Endothelial cell of umbilical vein (primary cell): ENCODE measurements around the gene NCR2. TPM values are rescaled to one million over a fixed set of nuclear protein-coding genes. Genes with fewer than 3 reads are reported as not detected.

ENCODE experiments used
- BruUV-seq: library from RNA; stranded (reverse); fragments of 400-500 nt; replicated peaks from 2 replicates; lab custom pipeline; 2021; lab: Mats Ljungman, UMichigan
- CTCF ChIA-PET: fragments of 300-600, 350-600 bp; sonication (Branson Sonifier 250); formaldehyde crosslinking; loops from one replicate; lab custom pipeline; 2021; ENCODE audit warnings: antibody characterized with exemption, inconsistent platforms; lab: Charles Lee
- POLR2A ChIA-PET: fragments of 300-600, 350-600 bp; sonication (Branson Sonifier 250); formaldehyde crosslinking; loops from one replicate; lab custom pipeline; 2021; ENCODE audit warnings: antibody characterized with exemption, inconsistent platforms; lab: Charles Lee
- DNase-seq: peaks from one replicate; pipeline ENCODE4 v3.0.0-alpha.2; 2011; ENCODE audit warnings: low read depth, low spot score
- FAIRE-seq: peaks from 2 replicates; lab custom pipeline; 2011; peaks lifted over from hg19 to GRCh38; lab: Jason Lieb, UNC
- H2AFZ ChIP-seq: 2 replicates; pipeline ENCODE4 v1.6.0; 2012; ENCODE audit warnings: low read depth, low read length, control low read depth, inconsistent platforms
- H3K27ac ChIP-seq: 2 replicates; pipeline ENCODE4 v1.5.1; 2011; ENCODE audit warnings: low read depth, mild to moderate bottlenecking, control low read depth, low read length, moderate library complexity; ENCODE audit not compliant: insufficient read depth
- H3K27me3 ChIP-seq, 2 experiments: 2 replicates each; pipeline versions ENCODE4 v1.6.0 to v1.6.1; 2011; ENCODE audit warnings: low read length in 2 of 2, mixed read lengths in 1 of 2; ENCODE audit not compliant: control insufficient read depth in 2 of 2, insufficient read depth in 2 of 2
- H3K36me3 ChIP-seq, 2 experiments: 2 replicates in 1 of 2; 3 replicates in 1 of 2; pipeline ENCODE4 v1.5.1; 2011; ENCODE audit warnings: low read length in 2 of 2, mild to moderate bottlenecking in 1 of 2, moderate library complexity in 1 of 2; ENCODE audit not compliant: control insufficient read depth in 2 of 2, insufficient read depth in 2 of 2; ENCODE audit errors: extremely low read depth in 1 of 2
- H3K4me1 ChIP-seq: 3 replicates; pipeline ENCODE4 v1.5.1; 2011; ENCODE audit warnings: mild to moderate bottlenecking, low read length; ENCODE audit not compliant: control insufficient read depth, insufficient read depth; ENCODE audit errors: extremely low read depth
- H3K4me2 ChIP-seq: 2 replicates; pipeline ENCODE4 v1.6.1; 2011; ENCODE audit warnings: low read length, control low read depth, mixed read lengths; ENCODE audit not compliant: insufficient read depth
- H3K4me3 ChIP-seq, 3 experiments: fragments of 200-600 bp in 1 of 3; sonication (generic), shearing (Covaris generic) in 1 of 3; replicated peaks in 1 of 3; 2 replicates each; pipeline ENCODE4 v1.5.1; 2011 to 2016; ENCODE audit warnings: control low read depth in 3 of 3, low read length in 3 of 3, mild to moderate bottlenecking in 2 of 3, inconsistent platforms in 1 of 3, low read depth in 1 of 3, moderate library complexity in 1 of 3; ENCODE audit not compliant: insufficient read depth in 1 of 3
- H3K79me2 ChIP-seq: 2 replicates; pipeline ENCODE4 v1.6.0; 2012; ENCODE audit warnings: low read length, inconsistent platforms; ENCODE audit not compliant: control insufficient read depth, insufficient read depth
- H3K9ac ChIP-seq: replicated peaks from 2 replicates; pipeline ENCODE3; 2011; ENCODE audit warnings: low read length, control low read depth; ENCODE audit not compliant: insufficient read depth; ENCODE audit errors: extremely low read depth
- H3K9me1 ChIP-seq: replicated peaks from 3 replicates; pipeline ENCODE4 v1.6.0; 2011; ENCODE audit warnings: mild to moderate bottlenecking, low read length; ENCODE audit not compliant: control insufficient read depth, insufficient read depth; ENCODE audit errors: extremely low read depth
- H3K9me3 ChIP-seq: replicated peaks from 2 replicates; pipeline ENCODE4 v1.5.1; 2012; ENCODE audit warnings: low read length, inconsistent platforms; ENCODE audit not compliant: control insufficient read depth, insufficient read depth
- H4K20me1 ChIP-seq: replicated peaks from 2 replicates; pipeline ENCODE3; 2011; ENCODE audit warnings: mild to moderate bottlenecking, low read length; ENCODE audit not compliant: control insufficient read depth, insufficient read depth; ENCODE audit errors: extremely low read depth
- EZH2 ChIP-seq: IDR thresholded peaks from 2 replicates; pipeline ENCODE4 v1.6.1; 2012; ENCODE audit warnings: borderline replicate concordance, low read depth, mild to moderate bottlenecking, moderate library complexity, low read length, inconsistent platforms; ENCODE audit not compliant: severe bottlenecking
- FOS ChIP-seq: IDR thresholded peaks from 2 replicates; pipeline ENCODE4 v1.6.1; 2011; ENCODE audit warnings: mild to moderate bottlenecking, low read length, moderate library complexity, borderline replicate concordance; ENCODE audit not compliant: insufficient read depth
- GATA2 ChIP-seq: IDR thresholded peaks from 2 replicates; pipeline ENCODE4 v1.7.0; 2011; ENCODE audit warnings: low read depth, mild to moderate bottlenecking, moderate library complexity, mixed read lengths, low read length; ENCODE audit not compliant: insufficient read length, insufficient read depth
- JUN ChIP-seq: IDR thresholded peaks from 2 replicates; pipeline ENCODE4 v1.6.1; 2011; ENCODE audit warnings: borderline replicate concordance, low read depth; ENCODE audit not compliant: insufficient read length, insufficient read depth
- MAX ChIP-seq: IDR thresholded peaks from 2 replicates; pipeline ENCODE4 v1.6.1; 2011; ENCODE audit not compliant: insufficient read depth, insufficient read length
- MYC ChIP-seq: IDR thresholded peaks from one replicate; pipeline ENCODE4 v1.6.1; 2011; ENCODE audit warnings: mild to moderate bottlenecking, low read depth, low read length
- POLR2A ChIP-seq: IDR thresholded peaks from 2 replicates; pipeline ENCODE4 v1.6.1; 2012; ENCODE audit warnings: low read depth, mild to moderate bottlenecking, control low read depth, low read length
- POLR2AphosphoS5 ChIP-seq: IDR thresholded peaks from 2 replicates; pipeline ENCODE4 v1.6.1; 2012; ENCODE audit warnings: low read depth, mild to moderate bottlenecking, control low read depth, low read length, moderate library complexity; ENCODE audit not compliant: insufficient read depth
- dilution Hi-C: fragments of 300-500 bp; cut with MboI; formaldehyde crosslinking; loops from one replicate; pipeline ENCODE4 v1.15.0; 2019; ENCODE audit warnings: low sequenced_read_pairs; ENCODE audit not compliant: extremely low pct_ligation_motif_present
- intact Hi-C: fragments of 100-400 bp; cut with micrococcal nuclease; formaldehyde crosslinking; loops from one replicate; pipeline ENCODE4 v1.10.0; 2022
- polyA plus RNA-seq, 4 experiments: library from polyadenylated mRNA; depleted of rRNA in 3 of 4; stranded (reverse) in 3 of 4; unstranded in 1 of 4; fragments of >200 nt; gene quantifications; 2 replicates each; pipeline versions ENCODE4 v1.2.1 to v1.2.3, GENCODE V29; 2011 to 2012; ENCODE audit warnings: missing spikeins in 1 of 4
- total RNA-seq: library from RNA; stranded (reverse); gene quantifications from 2 replicates; pipeline ENCODE4 v1.2.3, GENCODE V29; 2021
- TF ChIP-seq, protein P1 (sequence below), 2 donors: IDR thresholded peaks; 1 replicate in 1 of 2; 2 replicates in 1 of 2; pipeline ENCODE4 v1.5.1; 2011; ENCODE audit warnings: low read length in 2 of 2, mild to moderate bottlenecking in 2 of 2, moderate library complexity in 2 of 2, control low read depth in 1 of 2, inconsistent platforms in 1 of 2, low read depth in 1 of 2; ENCODE audit not compliant: insufficient read depth in 1 of 2; ENCODE audit errors: extremely low read depth in 1 of 2

NCR2 gene
- total and polyA plus RNA-seq, 2 donors (not counting 3 experiments of a cell fraction or from before 2014, with no cell fraction given), result not detected

DNA sequence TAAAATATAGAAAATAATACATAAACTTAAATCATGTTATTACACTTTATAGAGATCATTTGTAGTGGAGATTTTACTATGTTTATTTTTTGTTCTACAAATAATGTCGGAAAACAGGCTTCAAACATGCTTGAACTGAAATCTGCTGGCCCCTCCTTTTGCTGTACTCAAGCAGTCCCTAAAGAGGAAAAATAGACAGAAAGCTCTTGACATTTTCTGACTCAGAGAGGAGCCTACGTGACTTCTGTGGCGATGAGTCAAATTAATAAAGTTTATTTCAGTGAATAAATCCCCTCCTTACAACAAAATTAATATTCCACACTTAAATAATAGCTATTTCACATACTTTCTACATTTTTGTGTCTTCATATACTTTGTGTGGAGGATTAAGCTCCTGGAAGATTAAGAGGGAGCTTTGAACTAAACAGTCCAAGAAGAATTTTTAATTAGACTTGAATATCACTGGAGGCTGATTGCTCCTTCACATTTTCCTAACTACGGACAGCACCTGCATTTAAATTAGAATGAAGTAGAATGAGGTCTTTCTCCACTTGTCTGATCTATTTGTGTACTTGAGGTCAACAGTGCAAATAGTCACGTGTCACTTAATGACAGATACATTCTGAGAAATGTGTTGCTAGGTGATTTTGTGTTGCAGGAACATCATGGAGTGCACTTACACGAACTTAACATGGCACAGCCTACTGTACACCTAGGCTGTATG is 47.2 kb upstream of the NCR2 start:
- Histone ChIP-seq H3K4me3 (no peak overlapping the region), H2AFZ (no peak overlapping the region), H3K36me3 (no peaks in the 10 kb centered on the region), H3K4me1 (no peaks in the 10 kb centered on the region), H3K9ac (no peak overlapping the region), H3K9me1 (no peaks in the 10 kb centered on the region), H3K4me2 (no peak overlapping the region), H3K9me3 (no peaks in the 10 kb centered on the region), H3K79me2 (no peaks in the 10 kb centered on the region), H4K20me1 (no peaks in the 10 kb centered on the region), H3K27me3 (peaks cover 3 to 7% of the 10 kb centered on the region in 2 experiments), H3K27ac (no peak overlapping the region)
- FAIRE-seq (no peak), DNase-seq (no peak)
- intact Hi-C loops, result no loop called here
- no peak for TF ChIP-seq GATA2
- no peak for TF ChIP-seq POLR2AphosphoS5
- TF ChIP-seq MAX, result no peak
- TF ChIP-seq MYC, result no peak
- no peak for TF ChIP-seq EZH2
- BruUV-seq, result no TSS peak
- dilution Hi-C loops, result no loop called here
- POLR2A ChIA-PET, result no interaction called here
- CTCF ChIA-PET, result interaction anchor here (1.0 kb wide), 1 partner anchor 10 kb away, joined by 4 read pairs; no protein-coding TSS in a partner anchor

- no TSS peak for BruUV-seq
- Histone ChIP-seq H3K36me3 (no peaks in the 10 kb centered on the region), H3K4me2 (no peak overlapping the region), H2AFZ (no peak overlapping the region), H3K4me3 (no peak overlapping the region), H3K9me3 (no peaks in the 10 kb centered on the region), H3K27me3 (peaks cover 3 to 7% of the 10 kb centered on the region in 2 experiments), H4K20me1 (no peaks in the 10 kb centered on the region), H3K9me1 (no peaks in the 10 kb centered on the region), H3K4me1 (no peaks in the 10 kb centered on the region), H3K79me2 (no peaks in the 10 kb centered on the region), H3K27ac (no peak overlapping the region), H3K9ac (no peak overlapping the region)
- TF ChIP-seq GATA2, result no peak
- no peak for TF ChIP-seq FOS
- TF ChIP-seq, protein P1, sequence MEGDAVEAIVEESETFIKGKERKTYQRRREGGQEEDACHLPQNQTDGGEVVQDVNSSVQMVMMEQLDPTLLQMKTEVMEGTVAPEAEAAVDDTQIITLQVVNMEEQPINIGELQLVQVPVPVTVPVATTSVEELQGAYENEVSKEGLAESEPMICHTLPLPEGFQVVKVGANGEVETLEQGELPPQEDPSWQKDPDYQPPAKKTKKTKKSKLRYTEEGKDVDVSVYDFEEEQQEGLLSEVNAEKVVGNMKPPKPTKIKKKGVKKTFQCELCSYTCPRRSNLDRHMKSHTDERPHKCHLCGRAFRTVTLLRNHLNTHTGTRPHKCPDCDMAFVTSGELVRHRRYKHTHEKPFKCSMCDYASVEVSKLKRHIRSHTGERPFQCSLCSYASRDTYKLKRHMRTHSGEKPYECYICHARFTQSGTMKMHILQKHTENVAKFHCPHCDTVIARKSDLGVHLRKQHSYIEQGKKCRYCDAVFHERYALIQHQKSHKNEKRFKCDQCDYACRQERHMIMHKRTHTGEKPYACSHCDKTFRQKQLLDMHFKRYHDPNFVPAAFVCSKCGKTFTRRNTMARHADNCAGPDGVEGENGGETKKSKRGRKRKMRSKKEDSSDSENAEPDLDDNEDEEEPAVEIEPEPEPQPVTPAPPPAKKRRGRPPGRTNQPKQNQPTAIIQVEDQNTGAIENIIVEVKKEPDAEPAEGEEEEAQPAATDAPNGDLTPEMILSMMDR (IDR thresholded peaks at IDR 0.05; ENCODE audit: extremely low read depth in 1 of 2, insufficient read depth in 1 of 2, low read depth in 1 of 2, low read length in 2 of 2), result no peak
- no peak for TF ChIP-seq MYC
- no peak for TF ChIP-seq POLR2A
- TF ChIP-seq EZH2, result no peak
- no peak for TF ChIP-seq MAX
- TF ChIP-seq JUN, result no peak
- TF ChIP-seq POLR2AphosphoS5, result no peak
- intact Hi-C loops, result no loop called here
- dilution Hi-C loops, result no loop called here
- ChIA-PET CTCF (interaction anchor here (1.0 kb wide), 1 partner anchor 10 kb away, joined by 4 read pairs; no protein-coding TSS in a partner anchor), POLR2A (no interaction called here)
- FAIRE-seq, result no peak
- DNase-seq, result no peak
Measured at GRCh38 chr6:41288754-41289129, 46.7 kb upstream of the NCR2 start.
